Measurements from ENCODE around the gene SLC17A2.

DNA sequence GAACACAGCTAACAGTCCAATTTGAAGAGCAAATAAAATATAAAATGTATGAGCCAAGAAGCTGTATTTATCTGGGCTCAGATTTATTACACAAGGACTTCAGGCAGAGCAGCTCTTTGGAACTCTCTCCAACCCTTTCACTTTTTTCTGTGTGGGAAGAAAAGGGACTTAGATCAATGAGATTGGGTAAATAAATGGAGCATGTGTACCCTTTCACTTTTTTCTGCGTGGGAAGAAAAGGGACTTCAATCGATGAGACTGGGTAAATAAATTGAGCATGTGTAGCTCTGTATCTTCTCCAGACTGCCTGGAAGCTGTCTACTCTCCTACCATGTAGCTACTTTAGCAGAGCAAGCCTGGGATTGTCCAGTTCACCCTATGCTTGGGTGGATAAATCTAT lies 67.1 kb downstream of the SLC17A2 start:
- TF ChIP-seq, protein P1, sequence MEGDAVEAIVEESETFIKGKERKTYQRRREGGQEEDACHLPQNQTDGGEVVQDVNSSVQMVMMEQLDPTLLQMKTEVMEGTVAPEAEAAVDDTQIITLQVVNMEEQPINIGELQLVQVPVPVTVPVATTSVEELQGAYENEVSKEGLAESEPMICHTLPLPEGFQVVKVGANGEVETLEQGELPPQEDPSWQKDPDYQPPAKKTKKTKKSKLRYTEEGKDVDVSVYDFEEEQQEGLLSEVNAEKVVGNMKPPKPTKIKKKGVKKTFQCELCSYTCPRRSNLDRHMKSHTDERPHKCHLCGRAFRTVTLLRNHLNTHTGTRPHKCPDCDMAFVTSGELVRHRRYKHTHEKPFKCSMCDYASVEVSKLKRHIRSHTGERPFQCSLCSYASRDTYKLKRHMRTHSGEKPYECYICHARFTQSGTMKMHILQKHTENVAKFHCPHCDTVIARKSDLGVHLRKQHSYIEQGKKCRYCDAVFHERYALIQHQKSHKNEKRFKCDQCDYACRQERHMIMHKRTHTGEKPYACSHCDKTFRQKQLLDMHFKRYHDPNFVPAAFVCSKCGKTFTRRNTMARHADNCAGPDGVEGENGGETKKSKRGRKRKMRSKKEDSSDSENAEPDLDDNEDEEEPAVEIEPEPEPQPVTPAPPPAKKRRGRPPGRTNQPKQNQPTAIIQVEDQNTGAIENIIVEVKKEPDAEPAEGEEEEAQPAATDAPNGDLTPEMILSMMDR (IDR thresholded peaks at IDR 0.05) = no peak
- TF ChIP-seq POLR2A (IDR thresholded peaks at IDR 0.05) = no peak

Data from Peyer's patch (tissue), 4 donors.